ENCODE data around the gene CKAP4. TPM values are rescaled to one million over a fixed set of nuclear protein-coding genes. Genes with fewer than 3 reads are reported as not detected.

The CKAP4 gene
- total RNA-seq, 1 experiment from 2014 or later: 62.4 TPM

GRCh38 chr12:106258226-106258625 is 10.4 kb upstream of the CKAP4 start:
- Histone ChIP-seq H4K8ac (replicated peaks; ENCODE audit: insufficient read length, low read depth, low read length) (no peak overlapping the region), H3K27ac (ENCODE audit: insufficient read length, low read depth, low read length) (no peak overlapping the region), H3K9me3 (ENCODE audit: control insufficient read depth, low read depth, low read length) (no peaks in the 10 kb centered on the region), H3K18ac (ENCODE audit: insufficient read length, low read depth, low read length) (no peak overlapping the region), H3K27me3 (ENCODE audit: insufficient read depth, low read length) (no peaks in the 10 kb centered on the region), H3K14ac (ENCODE audit: insufficient read depth, low read length) (no peak overlapping the region), H3K56ac (ENCODE audit: insufficient read length, low read depth, low read length) (no peak overlapping the region), H3T11ph (ENCODE audit: low read length) (no peak overlapping the region), H2AFZ (ENCODE audit: low read length) (no peak overlapping the region), H2BK15ac (ENCODE audit: low read depth, low read length) (no peak overlapping the region), H3K79me2 (ENCODE audit: insufficient read depth, low read length) (no peaks in the 10 kb centered on the region), H3K4ac (ENCODE audit: low read depth, low read length) (no peak overlapping the region), H3K23ac (ENCODE audit: insufficient read length, low read depth, low read length) (no peak overlapping the region), H2BK5ac (ENCODE audit: insufficient read length, low read length) (no peak overlapping the region), H2BK120ac (ENCODE audit: low read depth, low read length, poor library complexity, severe bottlenecking) (no peak overlapping the region), H2AK5ac (ENCODE audit: insufficient read length, low read length) (no peak overlapping the region), H4K91ac (ENCODE audit: insufficient read length, low read depth, low read length) (no peak overlapping the region), H4K5ac (ENCODE audit: insufficient read length, low read depth, low read length) (no peak overlapping the region), H3K9ac (ENCODE audit: extremely low read depth, insufficient read length, low read length) (no peak overlapping the region), H3K4me2 (ENCODE audit: insufficient read depth, insufficient read length, low read length) (no peak overlapping the region), H3K23me2 (ENCODE audit: insufficient read length, low read depth, low read length, poor library complexity, severe bottlenecking) (peaks cover 3% of the 10 kb centered on the region), H4K20me1 (ENCODE audit: control insufficient read depth, insufficient read depth, insufficient read length) (no peaks in the 10 kb centered on the region), H3K4me1 (ENCODE audit: insufficient read depth, low read length) (peaks cover 6% of the 10 kb centered on the region; the same call in 1 of the 2 replicates), H2BK12ac (ENCODE audit: insufficient read length, low read depth, low read length) (no peak overlapping the region), H2BK20ac (ENCODE audit: low read depth, low read length, poor library complexity, severe bottlenecking) (no peak overlapping the region), H3K79me1 (ENCODE audit: insufficient read depth, low read depth, low read length, poor library complexity, severe bottlenecking) (no peaks in the 10 kb centered on the region)
- DNase-seq: no peak
- Mint-ChIP-seq H3K4me1 (no peaks in the 10 kb centered on the region), H3K27me3 (ENCODE audit: low read depth) (peaks cover 5% of the 10 kb centered on the region), H3K36me3 (ENCODE audit: insufficient read depth in 1 of 3, low read depth in 3 of 3) (no peaks in the 10 kb centered on the region), H3K27ac (no peak overlapping the region), H3K4me3 (no peak overlapping the region), H3K9me3 (peaks cover 0 to under 1% of the 10 kb centered on the region in 2 experiments; a peak in 1 of 5 replicates)
- TF ChIP-seq CTCF (conservative IDR thresholded peaks at IDR 0.05): no peak
- WGBS (ENCODE audit: extremely low coverage, insufficient read length, low lambda C conversion rate): no CpG with 5 or more reads among the region's 4 CpGs

Measured in H9 (cell line).